NB4 (cell line): ENCODE measurements around the gene TIMM29.

Experiments used
- CTCF ChIP-seq: IDR thresholded peaks from one replicate; pipeline ENCODE4 v1.5.1; 2012; ENCODE audit warnings: low read depth, low read length
- POLR2A ChIP-seq: IDR thresholded peaks from 2 replicates; pipeline ENCODE4 v1.6.1; 2011; ENCODE audit warnings: mild to moderate bottlenecking; ENCODE audit not compliant: insufficient read length; ENCODE audit errors: extremely low read depth
- TF ChIP-seq, protein P1 (sequence below): IDR thresholded peaks from 2 replicates; pipeline ENCODE4 v1.6.1; 2011; ENCODE audit warnings: low read depth, low read length

- TF ChIP-seq CTCF (no peak), POLR2A (no peak)
- TF ChIP-seq, protein P1, sequence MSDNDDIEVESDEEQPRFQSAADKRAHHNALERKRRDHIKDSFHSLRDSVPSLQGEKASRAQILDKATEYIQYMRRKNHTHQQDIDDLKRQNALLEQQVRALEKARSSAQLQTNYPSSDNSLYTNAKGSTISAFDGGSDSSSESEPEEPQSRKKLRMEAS, result no peak
Observed at GRCh38 chr19:10964903-10965302, 36.3 kb downstream of the TIMM29 start.
